IMR-90 (cell line): ENCODE results near the gene PRR14L. TPM values are rescaled to one million over a fixed set of nuclear protein-coding genes. Genes with fewer than 3 reads are reported as not detected.

Source experiments
- ATAC-seq: fragments of 200-7000 bp; cut with Tn5 transposase; 2 replicates; pipeline ENCODE4 v1.9.1; 2020; ENCODE audit warnings: low read depth, mild to moderate bottlenecking, moderate library complexity
- BruUV-seq: library from RNA; stranded (reverse); fragments of 400-500 nt; replicated peaks from 2 replicates; lab custom pipeline; 2021; lab: Mats Ljungman, UMichigan
- CTCF ChIA-PET: fragments of 300-600 bp; formaldehyde crosslinking; extraction: SDS; loops from one replicate; lab custom pipeline; 2021; ENCODE audit warnings: antibody characterized with exemption; lab: Yijun Ruan, JAX
- POLR2A ChIA-PET: fragments of 300-600 bp; sonication (Branson Sonifier 250); formaldehyde crosslinking; loops from one replicate; lab custom pipeline; 2022; ENCODE audit warnings: antibody characterized with exemption; ENCODE audit not compliant: unreplicated experiment; lab: Charles Lee
- DNase-seq: peaks from one replicate; pipeline ENCODE4 v3.0.0; 2013
- H2AFZ ChIP-seq: replicated peaks from 2 replicates; pipeline ENCODE3; 2013; ENCODE audit warnings: low read length, mild to moderate bottlenecking; ENCODE audit not compliant: poor library complexity
- H2AK5ac ChIP-seq: 2 replicates; pipeline ENCODE4 v1.6.1; 2013; ENCODE audit warnings: low read depth, low read length, inconsistent platforms
- H2AK9ac ChIP-seq: replicated peaks from 2 replicates; pipeline ENCODE3; 2013; ENCODE audit warnings: mild to moderate bottlenecking, low read depth, low read length, moderate library complexity; ENCODE audit not compliant: poor library complexity
- H2BK120ac ChIP-seq: 2 replicates; pipeline ENCODE4 v1.6.1; 2013; ENCODE audit warnings: low read depth, low read length, inconsistent platforms
- H2BK15ac ChIP-seq: 3 replicates; pipeline ENCODE4 v1.6.1; 2013; ENCODE audit warnings: low read depth, low read length, inconsistent platforms
- H2BK20ac ChIP-seq: 2 replicates; pipeline ENCODE4 v1.6.1; 2013; ENCODE audit warnings: low read depth, mild to moderate bottlenecking, inconsistent platforms, low read length, moderate library complexity
- H2BK5ac ChIP-seq: 2 replicates; pipeline ENCODE4 v1.6.1; 2013; ENCODE audit warnings: mild to moderate bottlenecking, low read depth, low read length, inconsistent platforms; ENCODE audit not compliant: poor library complexity, severe bottlenecking
- H3K14ac ChIP-seq: replicated peaks from 2 replicates; pipeline ENCODE4 v1.6.1; 2013; ENCODE audit warnings: low read depth, low read length, inconsistent platforms
- H3K18ac ChIP-seq: 2 replicates; pipeline ENCODE4 v1.6.1; 2013; ENCODE audit warnings: low read depth, low read length, control low read depth
- H3K23ac ChIP-seq: 2 replicates; pipeline ENCODE4 v1.6.1; 2013; ENCODE audit warnings: low read depth, low read length, inconsistent platforms
- H3K27ac ChIP-seq: 2 replicates; pipeline ENCODE4 v1.5.1; 2013; ENCODE audit warnings: mild to moderate bottlenecking, control low read depth, low read length; ENCODE audit not compliant: insufficient read depth
- H3K27me3 ChIP-seq: 2 replicates; pipeline ENCODE4 v1.6.1; 2013; ENCODE audit warnings: low read length; ENCODE audit not compliant: control insufficient read depth, insufficient read depth
- H3K36me3 ChIP-seq: 2 replicates; pipeline ENCODE4 v1.6.1; 2013; ENCODE audit warnings: low read length, mixed read lengths; ENCODE audit not compliant: control insufficient read depth, insufficient read depth
- H3K4ac ChIP-seq: 2 replicates; pipeline ENCODE4 v1.6.1; 2013; ENCODE audit warnings: low read depth, low read length, inconsistent platforms
- H3K4me1 ChIP-seq: 2 replicates; pipeline ENCODE4 v1.6.1; 2013; ENCODE audit warnings: low read length, mixed read lengths; ENCODE audit not compliant: control insufficient read depth, insufficient read depth
- H3K4me2 ChIP-seq: 2 replicates; pipeline ENCODE4 v1.6.1; 2013; ENCODE audit warnings: low read depth, mild to moderate bottlenecking, control low read depth, low read length, moderate library complexity
- H3K4me3 ChIP-seq: 2 replicates; pipeline ENCODE4 v1.5.1; 2013; ENCODE audit warnings: low read depth, mild to moderate bottlenecking, control low read depth, low read length, moderate library complexity; ENCODE audit not compliant: insufficient read depth
- H3K56ac ChIP-seq: 2 replicates; pipeline ENCODE4 v1.6.1; 2013; ENCODE audit warnings: low read length, inconsistent platforms; ENCODE audit not compliant: insufficient read depth; ENCODE audit errors: extremely low read depth
- H3K79me1 ChIP-seq, 2 experiments: 2 replicates each; pipeline ENCODE4 v1.6.1; 2013; ENCODE audit warnings: low read length in 2 of 2, inconsistent platforms in 1 of 2, low read depth in 1 of 2
- H3K9ac ChIP-seq: 2 replicates; pipeline ENCODE4 v1.6.1; 2013; ENCODE audit warnings: low read depth, low read length, control low read depth
- H3K9me1 ChIP-seq: 2 replicates; pipeline ENCODE4 v1.6.1; 2013; ENCODE audit warnings: low read length, inconsistent platforms; ENCODE audit not compliant: insufficient read depth
- H3K9me3 ChIP-seq: 2 replicates; pipeline ENCODE4 v1.6.1; 2013; ENCODE audit warnings: low read length; ENCODE audit not compliant: control insufficient read depth, insufficient read depth
- H4K20me1 ChIP-seq: 2 replicates; pipeline ENCODE4 v1.6.1; 2013; ENCODE audit warnings: low read length, inconsistent platforms; ENCODE audit not compliant: insufficient read depth
- H4K5ac ChIP-seq: 2 replicates; pipeline ENCODE4 v1.6.1; 2013; ENCODE audit warnings: mild to moderate bottlenecking, low read depth, low read length, control low read depth
- H4K8ac ChIP-seq, 2 experiments: 2 replicates each; pipeline ENCODE4 v1.6.1; 2013; ENCODE audit warnings: low read depth in 2 of 2, low read length in 2 of 2, control low read depth in 1 of 2, inconsistent platforms in 1 of 2
- H4K91ac ChIP-seq: 2 replicates; pipeline ENCODE4 v1.6.1; 2013; ENCODE audit warnings: low read depth, low read length, inconsistent platforms; ENCODE audit not compliant: insufficient read depth
- BHLHE40 ChIP-seq: fragments of 150-350 bp; IDR thresholded peaks from 2 replicates; pipeline ENCODE4 v1.6.1; 2016; ENCODE audit warnings: mild to moderate bottlenecking, low read depth, low read length
- CEBPB ChIP-seq: IDR thresholded peaks from 2 replicates; pipeline ENCODE4 v1.6.1; 2012; ENCODE audit warnings: low read depth, low read length, improper control_type of control experiment
- CHD1 ChIP-seq: IDR thresholded peaks from 2 replicates; pipeline ENCODE4 v1.6.1; 2012; ENCODE audit warnings: low read depth, low read length, improper control_type of control experiment
- CTCF ChIP-seq: conservative IDR thresholded peaks from 2 replicates; pipeline ENCODE4 v1.5.1; 2012; ENCODE audit warnings: mild to moderate bottlenecking, low read depth, low read length, improper control_type of control experiment
- ELK1 ChIP-seq: fragments of 150-350 bp; IDR thresholded peaks from 2 replicates; pipeline ENCODE4 v1.6.1; 2016; ENCODE audit warnings: low read depth, mild to moderate bottlenecking, low read length, moderate library complexity, borderline replicate concordance
- FOS ChIP-seq: fragments of 150-350 bp; IDR thresholded peaks from 2 replicates; pipeline ENCODE4 v1.6.1; 2016; ENCODE audit warnings: low read depth, low read length
- MAFK ChIP-seq: IDR thresholded peaks from 2 replicates; pipeline ENCODE4 v1.6.1; 2012; ENCODE audit warnings: low read depth, low read length, improper control_type of control experiment
- MAZ ChIP-seq: IDR thresholded peaks from 2 replicates; pipeline ENCODE4 v1.6.1; 2012; ENCODE audit warnings: low read depth, mild to moderate bottlenecking, low read length, improper control_type of control experiment, moderate library complexity, borderline replicate concordance
- MXI1 ChIP-seq: IDR thresholded peaks from 2 replicates; pipeline ENCODE4 v1.6.1; 2012; ENCODE audit warnings: low read depth, mild to moderate bottlenecking, low read length, moderate library complexity, borderline replicate concordance
- NFE2L2 ChIP-seq: fragments of 150-350 bp; IDR thresholded peaks from 2 replicates; pipeline ENCODE4 v1.6.1; 2016; ENCODE audit warnings: low read depth, mild to moderate bottlenecking, low read length
- POLR2A ChIP-seq: IDR thresholded peaks from 2 replicates; pipeline ENCODE4 v1.6.1; 2012; ENCODE audit warnings: mild to moderate bottlenecking, low read depth, low read length
- RAD21 ChIP-seq: IDR thresholded peaks from 2 replicates; pipeline ENCODE4 v1.6.1; 2012; ENCODE audit warnings: low read length, improper control_type of control experiment
- RCOR1 ChIP-seq: IDR thresholded peaks from 2 replicates; pipeline ENCODE4 v1.6.1; 2012; ENCODE audit warnings: mild to moderate bottlenecking, low read length, improper control_type of control experiment; ENCODE audit not compliant: insufficient replicate concordance
- RFX5 ChIP-seq: IDR thresholded peaks from 2 replicates; pipeline ENCODE4 v1.8.0; 2012; ENCODE audit warnings: low read depth, mild to moderate bottlenecking, low read length, moderate library complexity
- SMC3 ChIP-seq: fragments of 150-350 bp; IDR thresholded peaks from 2 replicates; pipeline ENCODE4 v1.6.1; 2016; ENCODE audit warnings: low read depth, mild to moderate bottlenecking, antibody characterized with exemption, low read length, moderate library complexity
- USF2 ChIP-seq: fragments of 150-350 bp; IDR thresholded peaks from 2 replicates; pipeline ENCODE4 v1.6.1; 2017; ENCODE audit warnings: mild to moderate bottlenecking, antibody characterized with exemption, low read length, low read depth
- WGBS, 2 experiments: methylation state at CpG; one replicate each; pipeline versions ENCODE4 v1.1.5 to v1.1.7; 2013; ENCODE audit warnings: missing lambda C conversion rate in 2 of 2; ENCODE audit not compliant: insufficient read length in 1 of 2; ENCODE audit errors: extremely low coverage in 2 of 2; 5-methylcytosine and 5-hydroxymethylcytosine counted together
- dilution Hi-C: fragments of 300-500 bp; cut with HindIII; formaldehyde crosslinking; loops from one replicate; pipeline ENCODE4 v1.14.3; 2018; ENCODE audit warnings: low sequenced_read_pairs; ENCODE audit not compliant: unreplicated experiment
- in situ Hi-C: fragments of 300-500 bp; cut with MboI; formaldehyde crosslinking; loops from 3 replicates; pipeline ENCODE4 v1.14.3; 2019; ENCODE audit warnings: low sequenced_read_pairs, inconsistent platforms, mixed read lengths
- intact Hi-C: fragments of 100-400 bp; cut with micrococcal nuclease; formaldehyde crosslinking; loops from 2 replicates; pipeline ENCODE4 v1.10.0; 2022
- polyA plus RNA-seq, 3 experiments: library from polyadenylated mRNA; depleted of rRNA; stranded (reverse); fragments of >200 nt; gene quantifications; 2 replicates each; pipeline ENCODE4 v1.2.3, GENCODE V29; 2012; ENCODE audit warnings: low replicate concordance in 1 of 3
- total RNA-seq: library from RNA; depleted of rRNA; stranded (reverse); fragments of >200 nt; gene quantifications from 2 replicates; pipeline ENCODE4 v1.2.3, GENCODE V29; 2012

PRR14L gene
- total and polyA plus RNA-seq, 2 of the 4 experiments (the other 2 are of a cell fraction) = 9.0 to 19.7 TPM

- intact Hi-C loops (no loop called here), in situ Hi-C loops (no loop called here), dilution Hi-C loops (no loop called here)
- H3K4me2 ChIP-seq = no peak overlapping the region
- H3K79me1 ChIP-seq = peaks cover 19 to 41% of the 10 kb centered on the region in 2 experiments
- no peak overlapping the region for H4K91ac ChIP-seq
- no peak overlapping the region for H4K8ac ChIP-seq
- no peak overlapping the region for H3K56ac ChIP-seq
- no peaks in the 10 kb centered on the region for H3K4me1 ChIP-seq
- no peak overlapping the region for H2BK120ac ChIP-seq
- no peak overlapping the region for H3K4me3 ChIP-seq
- ATAC-seq (no peak), DNase-seq (no peak)
- no CpG with 5 or more reads among the region's 2 CpGs for WGBS, 2 experiments
- H4K20me1 ChIP-seq = peaks cover 11% of the 10 kb centered on the region
- 0 out of 2 replicates have a peak, but pooled peaks cover 3% of the 10 kb centered on the region for H3K9me1 ChIP-seq
- H3K36me3 ChIP-seq = peaks cover 10% of the 10 kb centered on the region; the same call in 1 of the 2 replicates
- no peak overlapping the region for H3K18ac ChIP-seq
- no peak overlapping the region for H3K27ac ChIP-seq
- H2BK20ac ChIP-seq = no peak overlapping the region
- BruUV-seq = no TSS peak
- H4K5ac ChIP-seq = no peak overlapping the region
- no peak overlapping the region for H2BK5ac ChIP-seq
- H2AK5ac ChIP-seq = no peak overlapping the region
- no peak overlapping the region for H3K4ac ChIP-seq
- H3K23ac ChIP-seq = no peak overlapping the region
- ChIA-PET CTCF (no interaction called here), POLR2A (no interaction called here)
- TF ChIP-seq FOS (no peak), CTCF (no peak), CEBPB (no peak), RCOR1 (no peak), MAZ (no peak), SMC3 (no peak), BHLHE40 (no peak), USF2 (no peak), MAFK (no peak), POLR2A (no peak), NFE2L2 (no peak), MXI1 (no peak), ELK1 (no peak), RAD21 (no peak), RFX5 (no peak), CHD1 (no peak)
- no peaks in the 10 kb centered on the region for H3K9me3 ChIP-seq
- H3K9ac ChIP-seq = no peak overlapping the region
- no peak overlapping the region for H2AK9ac ChIP-seq
- no peak overlapping the region for H3K14ac ChIP-seq
- H3K27me3 ChIP-seq = no peaks in the 10 kb centered on the region
- no peak overlapping the region for H2BK15ac ChIP-seq
- no peak overlapping the region for H2AFZ ChIP-seq
Observed at GRCh38 chr22:31742682-31743081, 7.2 kb downstream of the PRR14L start.
